K562 (cell line): ENCODE measurements around the gene TADA2A. TPM values are rescaled to one million over a fixed set of nuclear protein-coding genes. Genes with fewer than 3 reads are reported as not detected.

Experiments
- ADNP ChIP-seq: fragments of 200-800 bp; sonication (Bioruptor generic); IDR thresholded peaks from 2 replicates; pipeline ENCODE4 v1.6.1; 2016; ENCODE audit warnings: missing genetic modification characterization, missing compliant biosample characterization
- CSDE1 ChIP-seq, 2 experiments: fragments of 450-650 bp; IDR thresholded peaks; 2 replicates each; pipeline ENCODE4 v1.6.1; 2016; ENCODE audit warnings: mild to moderate bottlenecking in 1 of 2
- DIDO1 ChIP-seq: fragments of 450-650 bp; IDR thresholded peaks from 2 replicates; pipeline ENCODE4 v1.6.1; 2016; ENCODE audit warnings: low read depth, missing biosample characterization, missing genetic modification characterization
- ESRRA ChIP-seq: fragments of 450-650 bp; IDR thresholded peaks from 2 replicates; pipeline ENCODE4 v1.6.1; 2014; ENCODE audit warnings: low read depth, mild to moderate bottlenecking, moderate library complexity, borderline replicate concordance
- HOMEZ ChIP-seq: fragments of 250-450 bp; sonication (Bioruptor Pico); IDR thresholded peaks from 2 replicates; pipeline ENCODE4 v1.4.0; 2020; ENCODE audit warnings: mild to moderate bottlenecking, moderate library complexity
- IFI16 ChIP-seq: fragments of 250-450 bp; sonication (Bioruptor Pico); IDR thresholded peaks from 2 replicates; pipeline ENCODE4 v2.1.2; 2022; ENCODE audit warnings: mild to moderate bottlenecking, inconsistent platforms
- JUND ChIP-seq, 2 experiments: IDR thresholded peaks; 2 replicates in 1 of 2; 3 replicates in 1 of 2; pipeline ENCODE4 v1.6.1; 2011; ENCODE audit warnings: borderline replicate concordance in 2 of 2, low read depth in 2 of 2, low read length in 2 of 2, improper control_type of control experiment in 1 of 2, missing biosample characterization in 1 of 2, missing genetic modification characterization in 1 of 2, missing genetic modification reagents in 1 of 2
- NELFE ChIP-seq: IDR thresholded peaks from 2 replicates; pipeline ENCODE4 v1.6.1; 2011; ENCODE audit warnings: mild to moderate bottlenecking; ENCODE audit not compliant: insufficient read depth, insufficient read length
- NR2F6 ChIP-seq: fragments of 450-650 bp; formaldehyde crosslinking; IDR thresholded peaks from 2 replicates; pipeline ENCODE4 v1.4.0; 2020; ENCODE audit warnings: mild to moderate bottlenecking
- POLR2H ChIP-seq: IDR thresholded peaks from 2 replicates; pipeline ENCODE4 v1.6.1; 2016; ENCODE audit warnings: missing genetic modification characterization, low read depth, mild to moderate bottlenecking, control low read depth, missing compliant biosample characterization, moderate library complexity
- POLR3A ChIP-seq: IDR thresholded peaks from 2 replicates; pipeline ENCODE4 v1.6.1; 2011; ENCODE audit warnings: borderline replicate concordance, mild to moderate bottlenecking, moderate library complexity; ENCODE audit not compliant: insufficient read length, insufficient read depth; ENCODE audit errors: extremely low read depth
- RBM15 ChIP-seq: fragments of 200-400 bp; formaldehyde crosslinking; IDR thresholded peaks from 2 replicates; pipeline ENCODE4 v1.6.1; 2018; ENCODE audit warnings: mild to moderate bottlenecking, low read length, moderate library complexity; ENCODE audit not compliant: insufficient read depth
- RBM25 ChIP-seq: fragments of 200-400 bp; formaldehyde crosslinking; IDR thresholded peaks from 2 replicates; pipeline ENCODE4 v1.6.1; 2018; ENCODE audit warnings: low read length, low read depth, moderate library complexity; ENCODE audit not compliant: severe bottlenecking
- TARDBP ChIP-seq: fragments of 450-650 bp; IDR thresholded peaks from 2 replicates; pipeline ENCODE4 v1.6.1; 2016
- U2AF2 ChIP-seq: fragments of 200-400 bp; formaldehyde crosslinking; optimal IDR thresholded peaks from 2 replicates; pipeline ENCODE3; 2017; ENCODE audit warnings: low read depth, mild to moderate bottlenecking, low read length
- ZBED1 ChIP-seq: IDR thresholded peaks from 2 replicates; pipeline ENCODE4 v1.6.1; 2014
- ZBTB7A ChIP-seq: IDR thresholded peaks from 2 replicates; pipeline ENCODE4 v1.6.1; 2011; ENCODE audit warnings: low read depth, mild to moderate bottlenecking, low read length, moderate library complexity, borderline replicate concordance; ENCODE audit not compliant: control insufficient read depth
- ZNF253 ChIP-seq: fragments of 250-450 bp; sonication (Bioruptor Pico); conservative IDR thresholded peaks from 2 replicates; pipeline ENCODE4 v1.6.1; 2021; ENCODE audit warnings: mild to moderate bottlenecking
- polyA plus RNA-seq, 8 experiments: library from polyadenylated mRNA; depleted of rRNA in 4 of 8; stranded (reverse) in 5 of 8; unstranded in 3 of 8; fragments of >200 nt; fragmentation: Nextera tagmentation in 2 of 8; fragmentation: Illumina TruSeq in 1 of 8; extraction: Ambion mirVana in 2 of 8; extraction: Trizol in 1 of 8; gene quantifications; 2 replicates each; pipeline versions ENCODE4 v1.2.1 to v1.2.3, GENCODE V29; 2011 to 2014; ENCODE audit warnings: inconsistent platforms in 1 of 8, missing spikeins in 1 of 8
- total RNA-seq, 7 experiments: library from RNA; depleted of rRNA in 6 of 7; stranded (reverse); fragments of >200 nt in 6 of 7; fragmentation: Illumina TruSeq in 2 of 7; extraction: Trizol in 2 of 7; gene quantifications; 2 replicates each; pipeline versions ENCODE4 v1.2.1 to v1.2.3, GENCODE V29; 2011 to 2021; ENCODE audit warnings: low replicate concordance in 1 of 7
- TF ChIP-seq, protein P1 (sequence below): fragments of 250-450 bp; sonication (Bioruptor Pico); IDR thresholded peaks from 2 replicates; pipeline ENCODE4 v1.8.0; 2021; ENCODE audit warnings: mild to moderate bottlenecking, moderate library complexity
- TF ChIP-seq, protein P2 (sequence below), 2 experiments: IDR thresholded peaks; 2 replicates each; pipeline ENCODE4 v1.6.1; 2012; ENCODE audit warnings: improper control_type of control experiment in 2 of 2, low read depth in 2 of 2, low read length in 2 of 2, borderline replicate concordance in 1 of 2
- TF ChIP-seq, protein P3 (sequence below): sonication (generic); formaldehyde crosslinking; IDR thresholded peaks from 2 replicates; pipeline ENCODE4 v1.8.1; 2023; ENCODE audit warnings: mild to moderate bottlenecking, missing genetic modification reagents, moderate library complexity

The TADA2A gene
- total and polyA plus RNA-seq, 9 of the 15 experiments (the other 6 are each of a cell fraction or from before 2014, with no cell fraction given) = 13.8 to 37.7 (median 25.0) TPM

DNA sequence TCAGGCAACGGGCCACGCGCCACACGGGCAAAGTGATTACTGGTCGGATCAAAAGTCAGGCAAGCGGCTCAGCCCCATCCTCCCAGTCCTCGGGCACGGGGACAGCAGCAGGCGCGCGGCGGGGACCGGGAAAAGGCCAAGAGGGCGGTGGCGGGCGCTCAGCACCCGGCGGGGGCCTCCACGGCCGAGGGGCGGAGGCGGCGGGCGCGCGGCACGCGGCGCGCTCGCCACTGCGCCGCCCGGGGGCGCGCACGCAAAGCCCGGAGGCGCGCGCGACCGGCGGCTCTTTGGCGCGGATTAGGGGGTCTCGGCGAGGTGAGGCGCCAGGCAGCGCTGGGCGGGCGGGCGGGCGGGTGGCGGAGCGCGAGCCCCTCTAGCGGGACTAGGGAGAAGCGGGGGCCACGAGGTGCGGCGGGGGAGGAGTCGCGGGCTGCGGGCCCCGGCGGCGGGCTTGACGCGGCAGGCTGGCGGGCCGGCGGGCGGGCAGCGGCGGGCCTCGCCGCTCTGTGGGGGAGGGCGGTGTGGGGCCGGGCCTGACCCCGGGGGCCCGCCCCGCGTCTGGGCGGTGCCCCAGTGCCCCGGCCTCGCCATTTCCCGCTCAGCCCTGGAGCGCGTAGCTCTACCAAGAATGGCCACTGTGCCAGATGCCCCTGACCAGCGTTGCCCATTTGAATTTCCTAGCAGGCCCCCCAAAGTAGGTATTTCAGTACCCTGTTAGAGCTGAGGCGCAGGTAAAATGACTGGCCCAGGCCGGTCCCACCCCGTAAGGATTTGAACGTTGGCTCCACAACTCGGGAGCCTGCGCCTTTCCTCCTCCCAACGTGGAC, at the start of gene TADA2A, which contains the start of gene ACACA (continued):
- TF ChIP-seq RBM25 (no peak), NR2F6 (CRISPR knock-in tag) (no peak), ZBTB7A (peak; percentile 85; the same call in 1 of the 2 replicates), POLR2H (tag) (peak; percentile 91), CSDE1 (IDR thresholded peaks at IDR 0.05) (no peak), U2AF2 (no peak), TARDBP (no peak), NELFE (no peak), ADNP (no peak), ESRRA (0 out of 2 replicates have a peak, but pooled peaks have one; percentile 23), RBM15 (no peak), IFI16 (CRISPR knock-in tag) (no peak), DIDO1 (tag) (no peak), HOMEZ (CRISPR knock-in tag) (no peak), POLR3A (no peak), ZBED1 (no peak), ZNF253 (no peak), JUND (IDR thresholded peaks at IDR 0.05; ENCODE audit: borderline replicate concordance, low read depth, low read length) (0 out of 2 replicates have a peak, but pooled peaks have one; percentile 37), JUND (tag; IDR thresholded peaks at IDR 0.05; ENCODE audit: borderline replicate concordance, low read depth, low read length) (no peak)
- TF ChIP-seq, protein P1, sequence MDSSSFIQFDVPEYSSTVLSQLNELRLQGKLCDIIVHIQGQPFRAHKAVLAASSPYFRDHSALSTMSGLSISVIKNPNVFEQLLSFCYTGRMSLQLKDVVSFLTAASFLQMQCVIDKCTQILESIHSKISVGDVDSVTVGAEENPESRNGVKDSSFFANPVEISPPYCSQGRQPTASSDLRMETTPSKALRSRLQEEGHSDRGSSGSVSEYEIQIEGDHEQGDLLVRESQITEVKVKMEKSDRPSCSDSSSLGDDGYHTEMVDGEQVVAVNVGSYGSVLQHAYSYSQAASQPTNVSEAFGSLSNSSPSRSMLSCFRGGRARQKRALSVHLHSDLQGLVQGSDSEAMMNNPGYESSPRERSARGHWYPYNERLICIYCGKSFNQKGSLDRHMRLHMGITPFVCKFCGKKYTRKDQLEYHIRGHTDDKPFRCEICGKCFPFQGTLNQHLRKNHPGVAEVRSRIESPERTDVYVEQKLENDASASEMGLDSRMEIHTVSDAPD (CRISPR knock-in tag) = no peak
- TF ChIP-seq, protein P2, sequence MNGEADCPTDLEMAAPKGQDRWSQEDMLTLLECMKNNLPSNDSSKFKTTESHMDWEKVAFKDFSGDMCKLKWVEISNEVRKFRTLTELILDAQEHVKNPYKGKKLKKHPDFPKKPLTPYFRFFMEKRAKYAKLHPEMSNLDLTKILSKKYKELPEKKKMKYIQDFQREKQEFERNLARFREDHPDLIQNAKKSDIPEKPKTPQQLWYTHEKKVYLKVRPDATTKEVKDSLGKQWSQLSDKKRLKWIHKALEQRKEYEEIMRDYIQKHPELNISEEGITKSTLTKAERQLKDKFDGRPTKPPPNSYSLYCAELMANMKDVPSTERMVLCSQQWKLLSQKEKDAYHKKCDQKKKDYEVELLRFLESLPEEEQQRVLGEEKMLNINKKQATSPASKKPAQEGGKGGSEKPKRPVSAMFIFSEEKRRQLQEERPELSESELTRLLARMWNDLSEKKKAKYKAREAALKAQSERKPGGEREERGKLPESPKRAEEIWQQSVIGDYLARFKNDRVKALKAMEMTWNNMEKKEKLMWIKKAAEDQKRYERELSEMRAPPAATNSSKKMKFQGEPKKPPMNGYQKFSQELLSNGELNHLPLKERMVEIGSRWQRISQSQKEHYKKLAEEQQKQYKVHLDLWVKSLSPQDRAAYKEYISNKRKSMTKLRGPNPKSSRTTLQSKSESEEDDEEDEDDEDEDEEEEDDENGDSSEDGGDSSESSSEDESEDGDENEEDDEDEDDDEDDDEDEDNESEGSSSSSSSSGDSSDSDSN (IDR thresholded peaks at IDR 0.05; ENCODE audit: borderline replicate concordance in 1 of 2, low read depth in 2 of 2, low read length in 2 of 2) = peak in 1 of 2 experiments; percentile 26; a peak in 2 of 4 replicates
- TF ChIP-seq, protein P3, sequence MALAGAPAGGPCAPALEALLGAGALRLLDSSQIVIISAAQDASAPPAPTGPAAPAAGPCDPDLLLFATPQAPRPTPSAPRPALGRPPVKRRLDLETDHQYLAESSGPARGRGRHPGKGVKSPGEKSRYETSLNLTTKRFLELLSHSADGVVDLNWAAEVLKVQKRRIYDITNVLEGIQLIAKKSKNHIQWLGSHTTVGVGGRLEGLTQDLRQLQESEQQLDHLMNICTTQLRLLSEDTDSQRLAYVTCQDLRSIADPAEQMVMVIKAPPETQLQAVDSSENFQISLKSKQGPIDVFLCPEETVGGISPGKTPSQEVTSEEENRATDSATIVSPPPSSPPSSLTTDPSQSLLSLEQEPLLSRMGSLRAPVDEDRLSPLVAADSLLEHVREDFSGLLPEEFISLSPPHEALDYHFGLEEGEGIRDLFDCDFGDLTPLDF = peak; percentile 1; the same call in 1 of the 2 replicates
